Urinary bladder (tissue), 4 donors: ENCODE data around the gene SUGCT. TPM values are rescaled to one million over a fixed set of nuclear protein-coding genes. Genes with fewer than 3 reads are reported as not detected.
"Not testable (repeated sequence)": the region's sequence is repeated elsewhere in the genome, so short reads cannot be mapped to it uniquely, and the experiment has no call there.

Experiments
- DNase-seq: peaks from one replicate; pipeline ENCODE4 v3.0.0-alpha.2; 2015; ENCODE audit errors: extremely low spot score
- H3K27ac ChIP-seq: one replicate; pipeline ENCODE4 v1.5.1; 2013; ENCODE audit warnings: low read depth, mild to moderate bottlenecking, moderate library complexity
- H3K36me3 ChIP-seq: one replicate; pipeline ENCODE4 v1.6.1; 2013; ENCODE audit warnings: mild to moderate bottlenecking, moderate library complexity; ENCODE audit not compliant: insufficient read depth
- H3K4me1 ChIP-seq: one replicate; pipeline ENCODE4 v1.6.1; 2013; ENCODE audit warnings: mild to moderate bottlenecking, moderate library complexity; ENCODE audit not compliant: insufficient read depth
- H3K4me3 ChIP-seq: one replicate; pipeline ENCODE4 v1.5.1; 2013; ENCODE audit warnings: low read depth, low read length
- WGBS: extraction: QIAGEN DNeasy Blood & Tissue Kit; methylation state at CpG from one replicate; pipeline ENCODE4 v1.1.7; 2013; 5-methylcytosine and 5-hydroxymethylcytosine counted together
- polyA plus RNA-seq: library from polyadenylated mRNA; stranded (reverse); fragments of 200-250 nt; gene quantifications from one replicate; pipeline ENCODE4 v1.2.3, GENCODE V29; 2013
- total RNA-seq: library from RNA; depleted of rRNA; stranded (reverse); fragments of >200 nt; gene quantifications from one replicate; pipeline ENCODE4 v1.2.3, GENCODE V29; 2014
- donor health status: healthy with polysubstance abuse.
- donor health status: healthy.

SUGCT gene
- total RNA-seq = 8.3 TPM
- 3.3 TPM for polyA plus RNA-seq

- Histone ChIP-seq H3K27ac (peak within 1 kb of the TSS; percentile 86), H3K4me1 (no peaks in the 10 kb centered on the region), H3K36me3 (no peaks in the 10 kb centered on the region), H3K4me3 (peak within 1 kb of the TSS; percentile 97)
- DNase-seq = peak; percentile 79
- under 1% methylated on average over 75 of the region's 75 CpGs for WGBS
These were observed at the start of gene SUGCT, which contains the start of gene MPLKIP for GRCh38 chr7:40134428-40135316. SUGCT (plus strand) TSS chr7:40135005. MPLKIP (minus strand) TSS chr7:40134622; CDS start chr7:40134567, 55 bp downstream.

GRCh38 chr7:40092182-40092581 lies 42.6 kb upstream of the SUGCT start:
- Histone ChIP-seq H3K4me3 (no peak overlapping the region), H3K36me3 (peaks cover 6% of the 10 kb centered on the region), H3K27ac (no peak overlapping the region), H3K4me1 (no peaks in the 10 kb centered on the region)
- 74% methylated on average over 2 of the region's 2 CpGs for WGBS
- no peak for DNase-seq

GRCh38 chr7:40093631-40094350 lies 41.0 kb upstream of the SUGCT start:
- H3K4me3 ChIP-seq = no peak overlapping the region
- no peaks in the 10 kb centered on the region for H3K4me1 ChIP-seq
- WGBS = 90% methylated on average over 8 of the region's 8 CpGs
- no peak overlapping the region for H3K27ac ChIP-seq
- no peak for DNase-seq
- H3K36me3 ChIP-seq = peaks cover 6% of the 10 kb centered on the region

- 69% methylated on average over 1 of the region's 1 CpG for WGBS
- no peaks in the 10 kb centered on the region for H3K4me1 ChIP-seq
- DNase-seq = no peak
- peaks cover 6% of the 10 kb centered on the region for H3K36me3 ChIP-seq
- no peak overlapping the region for H3K4me3 ChIP-seq
- H3K27ac ChIP-seq = no peak overlapping the region
These were observed 39.6 kb upstream of the SUGCT start for GRCh38 chr7:40095230-40095629.

- WGBS = 50% methylated on average over 1 of the region's 1 CpG
- no peak for DNase-seq
- Histone ChIP-seq H3K27ac (no peak overlapping the region), H3K4me1 (no peaks in the 10 kb centered on the region), H3K36me3 (peaks cover 6% of the 10 kb centered on the region), H3K4me3 (no peak overlapping the region)
These were observed 39.0 kb upstream of the SUGCT start for GRCh38 chr7:40095695-40096327.

- no peak for DNase-seq
- Histone ChIP-seq H3K4me1 (no peaks in the 10 kb centered on the region), H3K4me3 (no peak overlapping the region), H3K36me3 (peaks cover 6% of the 10 kb centered on the region), H3K27ac (no peak overlapping the region)
- 83% methylated on average over 2 of the region's 2 CpGs for WGBS
These were observed 37.1 kb upstream of the SUGCT start for GRCh38 chr7:40097728-40098127.

- Histone ChIP-seq H3K36me3 (peaks cover 6% of the 10 kb centered on the region), H3K4me3 (no peak overlapping the region), H3K27ac (no peak overlapping the region)
These were observed 36.0 kb upstream of the SUGCT start for GRCh38 chr7:40098810-40099209.

GRCh38 chr7:40099837-40100236 lies 35.0 kb upstream of the SUGCT start:
- H3K4me1 ChIP-seq = no peaks in the 10 kb centered on the region
- no peak for DNase-seq
- no peaks in the 10 kb centered on the region for H3K36me3 ChIP-seq
- 73% methylated on average over 4 of the region's 4 CpGs for WGBS
- no peak overlapping the region for H3K4me3 ChIP-seq
- H3K27ac ChIP-seq = no peak overlapping the region

More at GRCh38 chr7:40098810-40099209, 36.0 kb upstream of the SUGCT start:
- no peak for DNase-seq
- H3K4me1 ChIP-seq = no peaks in the 10 kb centered on the region

- Histone ChIP-seq H3K4me3 (no peak overlapping the region), H3K27ac (no peak overlapping the region), H3K36me3 (no peaks in the 10 kb centered on the region), H3K4me1 (no peaks in the 10 kb centered on the region)
- DNase-seq = no peak
- 67% methylated on average over 3 of the region's 3 CpGs for WGBS
These were observed 33.6 kb upstream of the SUGCT start for GRCh38 chr7:40101201-40101600.

GRCh38 chr7:40102897-40103296 lies 31.9 kb upstream of the SUGCT start:
- Histone ChIP-seq H3K4me1 (no peaks in the 10 kb centered on the region), H3K27ac (no peak overlapping the region), H3K4me3 (no peak overlapping the region), H3K36me3 (no peaks in the 10 kb centered on the region)
- 83% methylated on average over 2 of the region's 2 CpGs for WGBS
- DNase-seq = no peak

- no peaks in the 10 kb centered on the region for H3K4me1 ChIP-seq
- DNase-seq = no peak
- H3K4me3 ChIP-seq = no peak overlapping the region
- no peak overlapping the region for H3K27ac ChIP-seq
- 59% methylated on average over 4 of the region's 4 CpGs for WGBS
- H3K36me3 ChIP-seq = no peaks in the 10 kb centered on the region
These were observed 28.8 kb upstream of the SUGCT start for GRCh38 chr7:40105879-40106473.

- H3K27ac ChIP-seq = no peak overlapping the region
- H3K4me1 ChIP-seq = no peaks in the 10 kb centered on the region
- H3K36me3 ChIP-seq = no peaks in the 10 kb centered on the region
- WGBS = 94% methylated on average over 2 of the region's 2 CpGs
- no peak overlapping the region for H3K4me3 ChIP-seq
- no peak for DNase-seq
These were observed 18.9 kb upstream of the SUGCT start for GRCh38 chr7:40115936-40116335.

GRCh38 chr7:40117199-40117598 lies 17.6 kb upstream of the SUGCT start:
- not testable (repeated sequence) for H3K27ac ChIP-seq, DNase-seq, H3K4me1 ChIP-seq, H3K4me3 ChIP-seq, H3K36me3 ChIP-seq
- WGBS = 91% methylated on average over 9 of the region's 9 CpGs
